Medulla oblongata (tissue), 1 donor: ENCODE data around the gene XXYLT1.

Source experiments
- DNase-seq: peaks from one replicate; pipeline ENCODE4 v3.0.0-alpha.2; 2015; ENCODE audit errors: extremely low spot score

The XXYLT1 gene

GRCh38 chr3:195151866-195152541 lies 119.0 kb downstream of the XXYLT1 start:
- DNase-seq, result no peak

GRCh38 chr3:195151402-195151801 lies 119.6 kb downstream of the XXYLT1 start:
- DNase-seq, result no peak

GRCh38 chr3:195150181-195151118 lies 120.5 kb downstream of the XXYLT1 start:
- DNase-seq, result peak; percentile 63

GRCh38 chr3:195149292-195150030 lies 121.5 kb downstream of the XXYLT1 start:
- no peak for DNase-seq

- DNase-seq, result no peak
These were observed 122.4 kb downstream of the XXYLT1 start for GRCh38 chr3:195148549-195148948.

GRCh38 chr3:195147649-195148080 lies 123.3 kb downstream of the XXYLT1 start:
- no peak for DNase-seq

GRCh38 chr3:195146131-195146530 lies 124.8 kb downstream of the XXYLT1 start:
- no peak for DNase-seq

GRCh38 chr3:195145579-195145978 lies 125.4 kb downstream of the XXYLT1 start:
- no peak for DNase-seq

- DNase-seq, result no peak
These were observed 127.7 kb downstream of the XXYLT1 start for GRCh38 chr3:195143221-195143620.

- DNase-seq, result no peak
These were observed 128.4 kb downstream of the XXYLT1 start for GRCh38 chr3:195142519-195142918.

- no peak for DNase-seq
These were observed 129.9 kb downstream of the XXYLT1 start for GRCh38 chr3:195140816-195141793.

- no peak for DNase-seq
These were observed 130.5 kb downstream of the XXYLT1 start for GRCh38 chr3:195140410-195140809.

- no peak for DNase-seq
These were observed 131.1 kb downstream of the XXYLT1 start for GRCh38 chr3:195139876-195140240.

- DNase-seq, result no peak
These were observed 131.7 kb downstream of the XXYLT1 start for GRCh38 chr3:195139091-195139875.

- no peak for DNase-seq
These were observed 133.0 kb downstream of the XXYLT1 start for GRCh38 chr3:195137638-195138588.

GRCh38 chr3:195135917-195136316 lies 135.0 kb downstream of the XXYLT1 start:
- DNase-seq, result no peak

GRCh38 chr3:195134431-195134830 lies 136.5 kb downstream of the XXYLT1 start:
- no peak for DNase-seq

GRCh38 chr3:195133462-195133861 lies 137.5 kb downstream of the XXYLT1 start:
- DNase-seq, result peak; percentile 37

- no peak for DNase-seq
These were observed 137.9 kb downstream of the XXYLT1 start for GRCh38 chr3:195133013-195133412.
